ENCODE results near the gene PDGFRB. TPM values are rescaled to one million over a fixed set of nuclear protein-coding genes. Genes with fewer than 3 reads are reported as not detected.

PDGFRB gene
- total RNA-seq, 4 donors from 2014 or later: 33.9 to 88.7 (median 41.7) TPM

GRCh38 chr5:150075806-150076205, 79.8 kb downstream of the PDGFRB start:
- 85 to 99% methylated on average over 4 of the region's 4 CpGs for WGBS, 2 donors
- peak in 1 of 2 donors; percentile 42 for DNase-seq (ENCODE audit: low spot score in 2 of 2)
- H3K4me3 ChIP-seq (ENCODE audit: low read depth, poor library complexity, severe bottlenecking): no peak overlapping the region
- intact Hi-C loops (cut with DNase I; ENCODE audit: low total_unique reads): no loop called here
- TF ChIP-seq CTCF (IDR thresholded peaks at IDR 0.05): no peak
- TF ChIP-seq POLR2A (IDR thresholded peaks at IDR 0.05): no peak

GRCh38 chr5:150075233-150075632, 80.4 kb downstream of the PDGFRB start:
- intact Hi-C loops (cut with DNase I; ENCODE audit: low total_unique reads): no loop called here
- peak in 1 of 2 donors; percentile 49 for DNase-seq (ENCODE audit: low spot score in 2 of 2)
- 50 to 72% methylated on average over 4 of the region's 4 CpGs for WGBS, 2 donors
- no peak for TF ChIP-seq POLR2A (IDR thresholded peaks at IDR 0.05)
- TF ChIP-seq CTCF (IDR thresholded peaks at IDR 0.05): no peak
- no peak overlapping the region for H3K4me3 ChIP-seq (ENCODE audit: low read depth, poor library complexity, severe bottlenecking)

GRCh38 chr5:150073677-150074076, 82.0 kb downstream of the PDGFRB start:
- 71 to 79% methylated on average over 3 of the region's 3 CpGs for WGBS, 2 donors
- H3K4me3 ChIP-seq (ENCODE audit: low read depth, poor library complexity, severe bottlenecking): no peak overlapping the region
- intact Hi-C loops (cut with DNase I; ENCODE audit: low total_unique reads): no loop called here
- no peak for TF ChIP-seq CTCF (IDR thresholded peaks at IDR 0.05)
- no peak for TF ChIP-seq POLR2A (IDR thresholded peaks at IDR 0.05)
- DNase-seq (ENCODE audit: low spot score in 2 of 2): peak in 1 of 2 donors; percentile 49

- no peak overlapping the region for H3K4me3 ChIP-seq (ENCODE audit: low read depth, poor library complexity, severe bottlenecking)
- intact Hi-C loops (cut with DNase I; ENCODE audit: low total_unique reads): no loop called here
- WGBS, 2 donors: 77% methylated on average over 5 of the region's 5 CpGs
- DNase-seq (ENCODE audit: low spot score in 2 of 2): peak in 1 of 2 donors; percentile 70
- TF ChIP-seq POLR2A (IDR thresholded peaks at IDR 0.05) (no peak), CTCF (IDR thresholded peaks at IDR 0.05) (no peak)
These were observed 82.5 kb downstream of the PDGFRB start for GRCh38 chr5:150073086-150073625.

GRCh38 chr5:150070821-150071220, 84.8 kb downstream of the PDGFRB start:
- no peak for TF ChIP-seq CTCF (IDR thresholded peaks at IDR 0.05)
- TF ChIP-seq POLR2A (IDR thresholded peaks at IDR 0.05): no peak
- intact Hi-C loops (cut with DNase I; ENCODE audit: low total_unique reads): no loop called here
- 88 to 89% methylated on average over 3 of the region's 3 CpGs for WGBS, 2 donors
- peak in 1 of 2 donors; percentile 45 for DNase-seq (ENCODE audit: low spot score in 2 of 2)
- H3K4me3 ChIP-seq (ENCODE audit: low read depth, poor library complexity, severe bottlenecking): no peak overlapping the region
